Panc1 (cell line): Measurements from ENCODE around the gene TUBA3C. TPM values are rescaled to one million over a fixed set of nuclear protein-coding genes. Genes with fewer than 3 reads are reported as not detected.

ENCODE experiments used
- ATAC-seq: fragments of 200-7000 bp; cut with Tn5 transposase; 2 replicates; pipeline ENCODE4 v1.9.1; 2020; ENCODE audit warnings: mild to moderate bottlenecking, moderate library complexity
- BruUV-seq: library from RNA; stranded (reverse); fragments of 400-500 nt; replicated peaks from 2 replicates; lab custom pipeline; 2021; lab: Mats Ljungman, UMichigan
- CTCF ChIA-PET: fragments of 300-600 bp; sonication (Branson Sonifier 250); formaldehyde crosslinking; loops from one replicate; lab custom pipeline; 2022; ENCODE audit warnings: antibody characterized with exemption; lab: Charles Lee
- POLR2A ChIA-PET: fragments of 300-600 bp; sonication (Branson Sonifier 250); formaldehyde crosslinking; loops from one replicate; lab custom pipeline; 2022; ENCODE audit warnings: antibody characterized with exemption; lab: Charles Lee
- DNase-seq: peaks from one replicate; pipeline ENCODE4 v3.0.0-alpha.2; 2010; ENCODE audit warnings: low read depth, low spot score
- H3K27ac ChIP-seq: 2 replicates; pipeline ENCODE4 v1.5.1; 2011; ENCODE audit warnings: mild to moderate bottlenecking, low read length, inconsistent platforms
- H3K27me3 ChIP-seq: fragments of 200-500 bp; sonication (Bioruptor generic); 2 replicates; pipeline ENCODE4 v1.6.0; 2014; ENCODE audit warnings: low read length, inconsistent platforms; ENCODE audit not compliant: control insufficient read depth, insufficient read depth
- H3K36me3 ChIP-seq: fragments of 200-500 bp; sonication (Bioruptor generic); 2 replicates; pipeline ENCODE4 v1.5.1; 2014; ENCODE audit warnings: inconsistent platforms, mild to moderate bottlenecking, low read length, moderate library complexity; ENCODE audit not compliant: control insufficient read depth, insufficient read depth
- H3K4me1 ChIP-seq: 2 replicates; pipeline ENCODE4 v1.5.1; 2011; ENCODE audit warnings: inconsistent platforms, mild to moderate bottlenecking, low read length, moderate library complexity; ENCODE audit not compliant: control insufficient read depth, insufficient read depth
- H3K4me3 ChIP-seq, 2 experiments: 2 replicates each; pipeline ENCODE4 v1.5.1; 2011 to 2012; ENCODE audit warnings: low read depth in 2 of 2, low read length in 2 of 2, mild to moderate bottlenecking in 2 of 2, inconsistent platforms in 1 of 2, moderate library complexity in 1 of 2
- H3K9me3 ChIP-seq: fragments of 200-500 bp; sonication (Bioruptor generic); 2 replicates; pipeline ENCODE4 v1.5.1; 2014; ENCODE audit warnings: low read depth, mild to moderate bottlenecking, inconsistent platforms, low read length, moderate library complexity; ENCODE audit not compliant: control insufficient read depth, insufficient read depth
- POLR2AphosphoS5 ChIP-seq: IDR thresholded peaks from 2 replicates; pipeline ENCODE4 v1.6.1; 2012; ENCODE audit warnings: mild to moderate bottlenecking, low read depth, low read length, moderate library complexity
- REST ChIP-seq, 2 experiments: IDR thresholded peaks; 2 replicates each; pipeline ENCODE4 v1.6.1; 2011 to 2012; ENCODE audit warnings: low read depth in 2 of 2, control low read depth in 1 of 2, low read length in 1 of 2, mild to moderate bottlenecking in 1 of 2, moderate library complexity in 1 of 2; ENCODE audit not compliant: insufficient read depth in 1 of 2
- SIN3A ChIP-seq: IDR thresholded peaks from 2 replicates; pipeline ENCODE4 v1.6.1; 2012; ENCODE audit warnings: low read depth, mild to moderate bottlenecking, low read length, moderate library complexity, borderline replicate concordance; ENCODE audit not compliant: insufficient read depth
- TCF7L2 ChIP-seq: IDR thresholded peaks from 2 replicates; pipeline ENCODE4 v1.6.1; 2011; ENCODE audit warnings: mild to moderate bottlenecking, low read depth, low read length, inconsistent platforms
- in situ Hi-C: cut with HindIII; loops from 2 replicates; pipeline ENCODE4 v1.10.0; 2016; ENCODE audit warnings: low sequenced_read_pairs, low pct_unique_long_range_greater_than_20kb
- intact Hi-C: fragments of 100-400 bp; cut with micrococcal nuclease; formaldehyde crosslinking; loops from one replicate; pipeline ENCODE4 v1.10.0; 2022; ENCODE audit not compliant: unreplicated experiment
- total RNA-seq: library from RNA; stranded (reverse); gene quantifications from one replicate; pipeline ENCODE4 v1.2.1, GENCODE V29; 2021; ENCODE audit not compliant: unreplicated experiment
- TF ChIP-seq, protein P1 (sequence below): fragments of 450-650 bp; IDR thresholded peaks from 2 replicates; pipeline ENCODE4 v1.5.1; 2017; ENCODE audit warnings: mild to moderate bottlenecking

TUBA3C gene
- total RNA-seq, 1 experiment from 2014 or later: not detected

GRCh38 chr13:19155321-19155861 lies 26.2 kb downstream of the TUBA3C start:
- POLR2A ChIA-PET: no interaction called here

DNA sequence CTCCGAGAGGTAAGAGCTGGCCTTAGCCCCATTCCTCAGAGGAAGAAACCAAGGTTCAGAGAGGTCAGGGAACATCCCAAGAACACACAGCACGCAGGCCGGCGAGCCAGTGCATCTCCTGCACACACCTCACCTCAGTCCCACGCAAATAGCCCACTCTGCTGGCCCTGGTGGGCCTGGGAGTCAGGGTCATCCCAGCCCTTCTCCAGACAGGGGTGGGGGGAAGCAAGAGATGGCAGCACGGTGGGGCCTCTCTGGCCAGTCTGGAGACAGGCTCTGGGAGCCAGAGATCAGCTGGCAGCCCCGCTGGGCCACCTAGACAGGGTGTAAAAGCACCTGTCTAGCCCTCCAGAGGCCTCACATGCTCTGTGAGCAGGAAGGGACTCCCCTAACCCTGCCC lies 26.8 kb downstream of the TUBA3C start:
- intact Hi-C loops: no loop called here
- DNase-seq (no peak), ATAC-seq (no peak)
- Histone ChIP-seq H3K9me3 (no peaks in the 10 kb centered on the region), H3K27ac (no peak overlapping the region), H3K27me3 (no peaks in the 10 kb centered on the region), H3K4me3 (no peak overlapping the region), H3K36me3 (no peaks in the 10 kb centered on the region), H3K4me1 (no peaks in the 10 kb centered on the region)
- no peak for TF ChIP-seq REST (IDR thresholded peaks at IDR 0.05; ENCODE audit: insufficient read depth in 1 of 2, low read depth in 2 of 2, low read length in 1 of 2)
- no peak for TF ChIP-seq SIN3A
- TF ChIP-seq TCF7L2: no peak
- TF ChIP-seq POLR2AphosphoS5: no peak
- TF ChIP-seq, protein P1, sequence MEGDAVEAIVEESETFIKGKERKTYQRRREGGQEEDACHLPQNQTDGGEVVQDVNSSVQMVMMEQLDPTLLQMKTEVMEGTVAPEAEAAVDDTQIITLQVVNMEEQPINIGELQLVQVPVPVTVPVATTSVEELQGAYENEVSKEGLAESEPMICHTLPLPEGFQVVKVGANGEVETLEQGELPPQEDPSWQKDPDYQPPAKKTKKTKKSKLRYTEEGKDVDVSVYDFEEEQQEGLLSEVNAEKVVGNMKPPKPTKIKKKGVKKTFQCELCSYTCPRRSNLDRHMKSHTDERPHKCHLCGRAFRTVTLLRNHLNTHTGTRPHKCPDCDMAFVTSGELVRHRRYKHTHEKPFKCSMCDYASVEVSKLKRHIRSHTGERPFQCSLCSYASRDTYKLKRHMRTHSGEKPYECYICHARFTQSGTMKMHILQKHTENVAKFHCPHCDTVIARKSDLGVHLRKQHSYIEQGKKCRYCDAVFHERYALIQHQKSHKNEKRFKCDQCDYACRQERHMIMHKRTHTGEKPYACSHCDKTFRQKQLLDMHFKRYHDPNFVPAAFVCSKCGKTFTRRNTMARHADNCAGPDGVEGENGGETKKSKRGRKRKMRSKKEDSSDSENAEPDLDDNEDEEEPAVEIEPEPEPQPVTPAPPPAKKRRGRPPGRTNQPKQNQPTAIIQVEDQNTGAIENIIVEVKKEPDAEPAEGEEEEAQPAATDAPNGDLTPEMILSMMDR: no peak
- ChIA-PET CTCF (no interaction called here), POLR2A (no interaction called here)
- BruUV-seq: no TSS peak
- in situ Hi-C loops: no loop called here

More at GRCh38 chr13:19155321-19155861, 26.2 kb downstream of the TUBA3C start:
- Histone ChIP-seq H3K27ac (no peak overlapping the region), H3K9me3 (no peaks in the 10 kb centered on the region), H3K4me1 (no peaks in the 10 kb centered on the region), H3K36me3 (no peaks in the 10 kb centered on the region), H3K4me3 (no peak overlapping the region), H3K27me3 (no peaks in the 10 kb centered on the region)
- intact Hi-C loops: no loop called here
- ATAC-seq (no peak), DNase-seq (no peak)
- no TSS peak for BruUV-seq
- TF ChIP-seq REST (IDR thresholded peaks at IDR 0.05; ENCODE audit: insufficient read depth in 1 of 2, low read depth in 2 of 2, low read length in 1 of 2): no peak
- no peak for TF ChIP-seq SIN3A
- in situ Hi-C loops: no loop called here
- CTCF ChIA-PET: no interaction called here
